ENCODE results near the gene ADAR.
"Not testable (repeated sequence)": the region's sequence is repeated elsewhere in the genome, so short reads cannot be mapped to it uniquely, and the experiment has no call there.

The ADAR gene, protein sequence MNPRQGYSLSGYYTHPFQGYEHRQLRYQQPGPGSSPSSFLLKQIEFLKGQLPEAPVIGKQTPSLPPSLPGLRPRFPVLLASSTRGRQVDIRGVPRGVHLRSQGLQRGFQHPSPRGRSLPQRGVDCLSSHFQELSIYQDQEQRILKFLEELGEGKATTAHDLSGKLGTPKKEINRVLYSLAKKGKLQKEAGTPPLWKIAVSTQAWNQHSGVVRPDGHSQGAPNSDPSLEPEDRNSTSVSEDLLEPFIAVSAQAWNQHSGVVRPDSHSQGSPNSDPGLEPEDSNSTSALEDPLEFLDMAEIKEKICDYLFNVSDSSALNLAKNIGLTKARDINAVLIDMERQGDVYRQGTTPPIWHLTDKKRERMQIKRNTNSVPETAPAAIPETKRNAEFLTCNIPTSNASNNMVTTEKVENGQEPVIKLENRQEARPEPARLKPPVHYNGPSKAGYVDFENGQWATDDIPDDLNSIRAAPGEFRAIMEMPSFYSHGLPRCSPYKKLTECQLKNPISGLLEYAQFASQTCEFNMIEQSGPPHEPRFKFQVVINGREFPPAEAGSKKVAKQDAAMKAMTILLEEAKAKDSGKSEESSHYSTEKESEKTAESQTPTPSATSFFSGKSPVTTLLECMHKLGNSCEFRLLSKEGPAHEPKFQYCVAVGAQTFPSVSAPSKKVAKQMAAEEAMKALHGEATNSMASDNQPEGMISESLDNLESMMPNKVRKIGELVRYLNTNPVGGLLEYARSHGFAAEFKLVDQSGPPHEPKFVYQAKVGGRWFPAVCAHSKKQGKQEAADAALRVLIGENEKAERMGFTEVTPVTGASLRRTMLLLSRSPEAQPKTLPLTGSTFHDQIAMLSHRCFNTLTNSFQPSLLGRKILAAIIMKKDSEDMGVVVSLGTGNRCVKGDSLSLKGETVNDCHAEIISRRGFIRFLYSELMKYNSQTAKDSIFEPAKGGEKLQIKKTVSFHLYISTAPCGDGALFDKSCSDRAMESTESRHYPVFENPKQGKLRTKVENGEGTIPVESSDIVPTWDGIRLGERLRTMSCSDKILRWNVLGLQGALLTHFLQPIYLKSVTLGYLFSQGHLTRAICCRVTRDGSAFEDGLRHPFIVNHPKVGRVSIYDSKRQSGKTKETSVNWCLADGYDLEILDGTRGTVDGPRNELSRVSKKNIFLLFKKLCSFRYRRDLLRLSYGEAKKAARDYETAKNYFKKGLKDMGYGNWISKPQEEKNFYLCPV

DNA sequence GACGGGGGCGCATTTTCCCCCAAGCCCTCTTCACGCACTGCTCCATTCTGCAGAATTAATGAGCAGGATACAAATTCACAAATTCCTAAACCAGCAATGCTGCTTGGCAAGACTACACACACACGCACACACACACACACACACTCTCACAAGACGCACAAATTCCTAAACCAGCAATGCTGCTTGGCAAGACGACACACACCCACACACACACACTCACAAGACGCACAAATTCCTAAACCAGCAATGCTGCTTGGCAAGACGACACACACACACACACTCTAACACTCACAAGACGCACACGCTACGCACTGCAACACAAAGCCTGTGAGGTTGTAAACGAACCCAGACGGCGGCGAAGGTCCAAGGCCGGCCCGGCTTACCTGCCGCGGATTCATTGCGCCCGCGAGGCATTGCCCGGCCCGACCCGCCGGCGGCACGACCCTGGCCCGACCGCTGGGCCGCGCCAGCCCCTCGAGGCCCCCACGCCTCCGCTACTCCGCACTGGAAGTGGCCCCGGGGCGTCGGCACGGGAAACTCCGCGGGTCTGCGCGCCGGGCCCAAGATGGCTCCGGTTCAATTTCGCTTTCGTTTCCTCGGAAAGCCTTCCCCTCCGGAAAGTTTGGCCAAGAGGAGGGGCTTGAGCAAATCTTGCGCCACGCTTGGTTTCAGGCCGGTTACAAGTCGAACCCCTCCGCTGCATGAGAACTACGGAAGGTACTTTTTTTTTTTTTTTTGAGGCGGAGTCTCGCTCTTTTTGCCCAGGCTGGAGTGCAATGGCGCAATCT lies at the start of gene ADAR:
Gene ADAR (minus strand): TSS at position 578 of the 788 bp plus-strand sequence. CDS start 180 bp downstream, at position 398.
- DNase-seq, result peak; percentile 93
- Histone ChIP-seq H2AFZ (ENCODE audit: low read depth, low read length) (peak within 1 kb of the TSS; percentile 92), H3K4me3 (ENCODE audit: low read depth in 1 of 2, low read length in 2 of 2) (peak within 1 kb of the TSS; percentile 91 to 98), H3K9ac (ENCODE audit: low read depth, low read length) (peak within 1 kb of the TSS; percentile 85), H3K27me3 (ENCODE audit: insufficient read depth, low read length, poor library complexity) (no peaks in the 10 kb centered on the region), H3K36me3 (ENCODE audit: insufficient read depth, low read length) (peaks cover 34% of the 10 kb centered on the region), H4K20me1 (ENCODE audit: insufficient read depth, low read length) (peaks cover 47% of the 10 kb centered on the region), H3K9me3 (ENCODE audit: insufficient read depth, low read length, severe bottlenecking) (no peaks in the 10 kb centered on the region), H3K27ac (ENCODE audit: low read length) (peak within 1 kb of the TSS; percentile 90), H3K4me1 (ENCODE audit: insufficient read depth, low read length) (peaks cover 46% of the 10 kb centered on the region), H3K79me2 (ENCODE audit: insufficient read depth, low read length) (peaks cover 96% of the 10 kb centered on the region), H3K4me2 (ENCODE audit: insufficient read depth, low read length) (peak within 1 kb of the TSS; percentile 96)
- TF ChIP-seq, protein P1, sequence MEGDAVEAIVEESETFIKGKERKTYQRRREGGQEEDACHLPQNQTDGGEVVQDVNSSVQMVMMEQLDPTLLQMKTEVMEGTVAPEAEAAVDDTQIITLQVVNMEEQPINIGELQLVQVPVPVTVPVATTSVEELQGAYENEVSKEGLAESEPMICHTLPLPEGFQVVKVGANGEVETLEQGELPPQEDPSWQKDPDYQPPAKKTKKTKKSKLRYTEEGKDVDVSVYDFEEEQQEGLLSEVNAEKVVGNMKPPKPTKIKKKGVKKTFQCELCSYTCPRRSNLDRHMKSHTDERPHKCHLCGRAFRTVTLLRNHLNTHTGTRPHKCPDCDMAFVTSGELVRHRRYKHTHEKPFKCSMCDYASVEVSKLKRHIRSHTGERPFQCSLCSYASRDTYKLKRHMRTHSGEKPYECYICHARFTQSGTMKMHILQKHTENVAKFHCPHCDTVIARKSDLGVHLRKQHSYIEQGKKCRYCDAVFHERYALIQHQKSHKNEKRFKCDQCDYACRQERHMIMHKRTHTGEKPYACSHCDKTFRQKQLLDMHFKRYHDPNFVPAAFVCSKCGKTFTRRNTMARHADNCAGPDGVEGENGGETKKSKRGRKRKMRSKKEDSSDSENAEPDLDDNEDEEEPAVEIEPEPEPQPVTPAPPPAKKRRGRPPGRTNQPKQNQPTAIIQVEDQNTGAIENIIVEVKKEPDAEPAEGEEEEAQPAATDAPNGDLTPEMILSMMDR (IDR thresholded peaks at IDR 0.05; ENCODE audit: borderline replicate concordance, extremely low read depth, low read length, poor library complexity, severe bottlenecking), result peak; percentile 48
- TF ChIP-seq EZH2 (IDR thresholded peaks at IDR 0.05; ENCODE audit: borderline replicate concordance, low read depth, low read length, severe bottlenecking), result no peak
- peak; percentile 82 for ATAC-seq (ENCODE audit: insufficient read depth, low read depth)

DNA sequence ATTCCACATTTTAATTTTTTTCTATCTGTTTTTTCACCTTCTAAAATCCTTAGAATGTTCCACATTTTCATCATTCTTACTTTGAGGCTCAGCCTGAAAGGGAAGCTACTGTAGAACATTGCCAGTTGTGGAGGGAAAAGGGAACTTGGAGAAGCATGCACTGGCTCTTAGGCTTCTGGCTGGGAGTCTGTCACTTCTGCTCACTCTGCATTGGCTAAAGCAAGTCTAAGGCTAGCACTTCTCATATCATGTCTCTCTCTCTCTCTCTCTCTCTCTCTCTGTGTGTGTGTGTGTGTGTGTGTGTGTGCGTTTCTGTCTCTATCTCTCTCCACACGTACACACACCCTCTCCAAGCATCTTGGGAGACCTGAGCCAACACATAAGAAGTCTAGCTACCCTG lies 49.6 kb upstream of the ADAR start:
- Histone ChIP-seq H3K27ac (ENCODE audit: low read length) (no peak overlapping the region), H4K20me1 (ENCODE audit: insufficient read depth, low read length) (no peaks in the 10 kb centered on the region), H3K79me2 (ENCODE audit: insufficient read depth, low read length) (no peaks in the 10 kb centered on the region), H3K36me3 (ENCODE audit: insufficient read depth, low read length) (no peaks in the 10 kb centered on the region), H3K27me3 (ENCODE audit: insufficient read depth, low read length, poor library complexity) (peaks cover 22% of the 10 kb centered on the region), H3K4me2 (ENCODE audit: insufficient read depth, low read length) (no peak overlapping the region), H3K4me1 (ENCODE audit: insufficient read depth, low read length) (no peaks in the 10 kb centered on the region), H2AFZ (ENCODE audit: low read depth, low read length) (no peak overlapping the region), H3K4me3 (ENCODE audit: low read depth in 1 of 2, low read length in 2 of 2) (no peak overlapping the region), H3K9me3 (ENCODE audit: insufficient read depth, low read length, severe bottlenecking) (no peaks in the 10 kb centered on the region), H3K9ac (ENCODE audit: low read depth, low read length) (no peak overlapping the region)
- no peak for TF ChIP-seq EZH2 (IDR thresholded peaks at IDR 0.05; ENCODE audit: borderline replicate concordance, low read depth, low read length, severe bottlenecking)
- TF ChIP-seq, protein P1 (IDR thresholded peaks at IDR 0.05; ENCODE audit: borderline replicate concordance, extremely low read depth, low read length, poor library complexity, severe bottlenecking), result no peak
- no peak for ATAC-seq (ENCODE audit: insufficient read depth, low read depth)
- DNase-seq, result no peak

DNA sequence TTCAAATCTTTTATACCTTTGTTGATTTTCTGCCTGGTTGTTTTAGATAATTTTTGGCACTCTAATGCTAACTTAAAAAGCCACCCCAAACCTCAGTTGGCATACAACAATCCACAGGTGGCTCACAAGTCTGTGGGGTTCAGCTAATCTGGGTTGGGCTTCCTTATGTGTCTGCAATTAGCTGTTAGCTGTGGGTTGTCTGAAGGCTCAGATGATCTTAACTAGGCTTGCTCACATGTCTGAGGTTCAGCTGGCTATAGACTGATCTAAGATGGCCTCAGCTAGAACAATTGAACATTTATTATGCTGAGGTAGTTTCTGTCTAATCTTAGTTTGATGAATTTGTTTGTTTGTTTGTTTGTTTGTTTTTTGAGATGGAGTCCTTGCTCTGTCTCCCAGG lies 44.9 kb upstream of the ADAR start:
- Histone ChIP-seq H3K27me3 (ENCODE audit: insufficient read depth, low read length, poor library complexity) (peaks cover 6% of the 10 kb centered on the region), H3K4me2 (ENCODE audit: insufficient read depth, low read length) (no peak overlapping the region), H3K9me3 (ENCODE audit: insufficient read depth, low read length, severe bottlenecking) (no peaks in the 10 kb centered on the region), H3K27ac (ENCODE audit: low read length) (no peak overlapping the region), H3K36me3 (ENCODE audit: insufficient read depth, low read length) (no peaks in the 10 kb centered on the region), H3K9ac (ENCODE audit: low read depth, low read length) (no peak overlapping the region), H3K4me1 (ENCODE audit: insufficient read depth, low read length) (no peaks in the 10 kb centered on the region), H2AFZ (ENCODE audit: low read depth, low read length) (no peak overlapping the region), H3K79me2 (ENCODE audit: insufficient read depth, low read length) (no peaks in the 10 kb centered on the region), H4K20me1 (ENCODE audit: insufficient read depth, low read length) (no peaks in the 10 kb centered on the region), H3K4me3 (ENCODE audit: low read depth in 1 of 2, low read length in 2 of 2) (no peak overlapping the region)
- DNase-seq (no peak), ATAC-seq (ENCODE audit: insufficient read depth, low read depth) (no peak)
- TF ChIP-seq, protein P1 (IDR thresholded peaks at IDR 0.05; ENCODE audit: borderline replicate concordance, extremely low read depth, low read length, poor library complexity, severe bottlenecking), result no peak

DNA sequence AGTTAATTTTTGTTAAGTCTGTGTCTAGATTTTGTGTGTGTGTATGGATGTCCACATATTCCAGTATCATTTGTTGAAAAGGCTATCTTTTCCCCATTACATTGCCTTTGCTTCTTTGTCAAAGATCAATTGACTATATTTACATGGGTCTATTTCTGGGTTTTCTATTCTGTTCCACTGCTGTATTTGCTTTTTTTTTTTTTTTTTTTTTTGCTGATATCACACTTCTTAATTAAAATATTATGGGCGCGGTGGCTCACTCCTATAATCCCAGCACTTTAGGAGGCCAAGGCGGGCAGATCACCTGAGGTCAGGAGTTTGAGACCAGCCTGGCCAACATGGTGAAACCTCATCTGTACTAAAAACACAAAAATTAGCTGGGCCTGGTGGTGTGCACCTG lies 36.7 kb upstream of the ADAR start:
- H3K4me1 ChIP-seq (ENCODE audit: insufficient read depth, low read length); H3K36me3 ChIP-seq (ENCODE audit: insufficient read depth, low read length); H3K27me3 ChIP-seq (ENCODE audit: insufficient read depth, low read length, poor library complexity); H3K9ac ChIP-seq (ENCODE audit: low read depth, low read length); H4K20me1 ChIP-seq (ENCODE audit: insufficient read depth, low read length); H3K9me3 ChIP-seq (ENCODE audit: insufficient read depth, low read length, severe bottlenecking); H3K4me3 ChIP-seq (ENCODE audit: low read depth in 1 of 2, low read length in 2 of 2); ATAC-seq (ENCODE audit: insufficient read depth, low read depth); H3K79me2 ChIP-seq (ENCODE audit: insufficient read depth, low read length); H3K4me2 ChIP-seq (ENCODE audit: insufficient read depth, low read length); H3K27ac ChIP-seq (ENCODE audit: low read length); DNase-seq; H2AFZ ChIP-seq (ENCODE audit: low read depth, low read length): not testable (repeated sequence)

All from DND-41 (cell line).